ENCODE results near the gene TMA7.

DNA sequence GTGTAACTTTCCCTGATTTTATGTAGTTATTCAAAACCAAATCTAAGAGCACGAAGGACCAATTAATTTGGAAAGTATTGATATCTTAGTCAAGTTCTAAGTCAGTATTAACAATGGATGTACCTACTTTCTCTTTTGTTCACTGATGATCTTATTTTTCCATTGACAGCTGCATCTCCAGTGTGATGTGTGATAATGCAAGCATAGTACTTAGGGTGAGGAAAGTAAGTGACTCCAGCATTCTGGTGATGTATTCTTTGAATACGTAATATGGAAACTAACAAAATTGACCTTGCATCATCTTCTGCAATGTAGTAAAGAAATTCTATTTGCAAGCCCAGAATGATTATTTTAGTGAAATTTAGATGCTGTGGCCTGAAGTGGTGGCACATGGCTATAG lies 45.7 kb upstream of the TMA7 start:
- TF ChIP-seq, protein P1, sequence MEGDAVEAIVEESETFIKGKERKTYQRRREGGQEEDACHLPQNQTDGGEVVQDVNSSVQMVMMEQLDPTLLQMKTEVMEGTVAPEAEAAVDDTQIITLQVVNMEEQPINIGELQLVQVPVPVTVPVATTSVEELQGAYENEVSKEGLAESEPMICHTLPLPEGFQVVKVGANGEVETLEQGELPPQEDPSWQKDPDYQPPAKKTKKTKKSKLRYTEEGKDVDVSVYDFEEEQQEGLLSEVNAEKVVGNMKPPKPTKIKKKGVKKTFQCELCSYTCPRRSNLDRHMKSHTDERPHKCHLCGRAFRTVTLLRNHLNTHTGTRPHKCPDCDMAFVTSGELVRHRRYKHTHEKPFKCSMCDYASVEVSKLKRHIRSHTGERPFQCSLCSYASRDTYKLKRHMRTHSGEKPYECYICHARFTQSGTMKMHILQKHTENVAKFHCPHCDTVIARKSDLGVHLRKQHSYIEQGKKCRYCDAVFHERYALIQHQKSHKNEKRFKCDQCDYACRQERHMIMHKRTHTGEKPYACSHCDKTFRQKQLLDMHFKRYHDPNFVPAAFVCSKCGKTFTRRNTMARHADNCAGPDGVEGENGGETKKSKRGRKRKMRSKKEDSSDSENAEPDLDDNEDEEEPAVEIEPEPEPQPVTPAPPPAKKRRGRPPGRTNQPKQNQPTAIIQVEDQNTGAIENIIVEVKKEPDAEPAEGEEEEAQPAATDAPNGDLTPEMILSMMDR (IDR thresholded peaks at IDR 0.05): no peak
- no peak for TF ChIP-seq POLR2A (IDR thresholded peaks at IDR 0.05)
